Urothelium cell line (cell line): ENCODE measurements around the gene ABCA13.
"Not testable (repeated sequence)": the region's sequence is repeated elsewhere in the genome, so short reads cannot be mapped to it uniquely, and the experiment has no call there.

ENCODE experiments used
- DNase-seq: peaks from one replicate; pipeline ENCODE4 v3.0.0; 2011; ENCODE audit warnings: low spot score, mixed read lengths
- FAIRE-seq: peaks from 2 replicates; lab custom pipeline; 2011; peaks lifted over from hg19 to GRCh38; lab: Jason Lieb, UNC

The ABCA13 gene, protein sequence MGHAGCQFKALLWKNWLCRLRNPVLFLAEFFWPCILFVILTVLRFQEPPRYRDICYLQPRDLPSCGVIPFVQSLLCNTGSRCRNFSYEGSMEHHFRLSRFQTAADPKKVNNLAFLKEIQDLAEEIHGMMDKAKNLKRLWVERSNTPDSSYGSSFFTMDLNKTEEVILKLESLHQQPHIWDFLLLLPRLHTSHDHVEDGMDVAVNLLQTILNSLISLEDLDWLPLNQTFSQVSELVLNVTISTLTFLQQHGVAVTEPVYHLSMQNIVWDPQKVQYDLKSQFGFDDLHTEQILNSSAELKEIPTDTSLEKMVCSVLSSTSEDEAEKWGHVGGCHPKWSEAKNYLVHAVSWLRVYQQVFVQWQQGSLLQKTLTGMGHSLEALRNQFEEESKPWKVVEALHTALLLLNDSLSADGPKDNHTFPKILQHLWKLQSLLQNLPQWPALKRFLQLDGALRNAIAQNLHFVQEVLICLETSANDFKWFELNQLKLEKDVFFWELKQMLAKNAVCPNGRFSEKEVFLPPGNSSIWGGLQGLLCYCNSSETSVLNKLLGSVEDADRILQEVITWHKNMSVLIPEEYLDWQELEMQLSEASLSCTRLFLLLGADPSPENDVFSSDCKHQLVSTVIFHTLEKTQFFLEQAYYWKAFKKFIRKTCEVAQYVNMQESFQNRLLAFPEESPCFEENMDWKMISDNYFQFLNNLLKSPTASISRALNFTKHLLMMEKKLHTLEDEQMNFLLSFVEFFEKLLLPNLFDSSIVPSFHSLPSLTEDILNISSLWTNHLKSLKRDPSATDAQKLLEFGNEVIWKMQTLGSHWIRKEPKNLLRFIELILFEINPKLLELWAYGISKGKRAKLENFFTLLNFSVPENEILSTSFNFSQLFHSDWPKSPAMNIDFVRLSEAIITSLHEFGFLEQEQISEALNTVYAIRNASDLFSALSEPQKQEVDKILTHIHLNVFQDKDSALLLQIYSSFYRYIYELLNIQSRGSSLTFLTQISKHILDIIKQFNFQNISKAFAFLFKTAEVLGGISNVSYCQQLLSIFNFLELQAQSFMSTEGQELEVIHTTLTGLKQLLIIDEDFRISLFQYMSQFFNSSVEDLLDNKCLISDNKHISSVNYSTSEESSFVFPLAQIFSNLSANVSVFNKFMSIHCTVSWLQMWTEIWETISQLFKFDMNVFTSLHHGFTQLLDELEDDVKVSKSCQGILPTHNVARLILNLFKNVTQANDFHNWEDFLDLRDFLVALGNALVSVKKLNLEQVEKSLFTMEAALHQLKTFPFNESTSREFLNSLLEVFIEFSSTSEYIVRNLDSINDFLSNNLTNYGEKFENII (N-terminal part only)

GRCh38 chr7:48171202-48171601, at the start of gene ABCA13:
ABCA13 (plus strand) TSS chr7:48171458; CDS start chr7:48171484, 26 bp downstream.
- no peak for FAIRE-seq

DNA sequence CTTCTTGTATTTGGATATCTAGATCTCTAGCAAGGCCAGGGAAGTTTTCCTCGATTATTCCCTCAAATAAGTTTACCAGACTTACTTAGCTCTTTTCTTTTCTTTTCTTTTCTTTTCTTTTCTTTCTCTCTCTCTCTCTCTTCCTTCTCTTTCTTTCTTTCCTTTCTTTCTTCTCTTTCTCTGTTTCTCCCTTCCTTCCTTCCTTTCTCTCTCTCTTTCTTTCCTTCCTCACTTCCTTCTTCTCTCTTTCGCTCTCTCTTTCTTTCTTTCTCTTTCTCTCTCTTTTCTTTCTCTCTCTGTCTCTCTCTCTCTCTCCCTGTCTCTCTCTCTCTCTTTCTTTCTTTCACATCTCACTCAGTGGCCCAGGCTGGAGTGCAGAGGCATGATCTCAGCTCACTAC, 45.2 kb upstream of the ABCA13 start:
- DNase-seq (no peak), FAIRE-seq (no peak)

More at GRCh38 chr7:48171202-48171601, at the start of gene ABCA13:
- DNase-seq: no peak

DNA sequence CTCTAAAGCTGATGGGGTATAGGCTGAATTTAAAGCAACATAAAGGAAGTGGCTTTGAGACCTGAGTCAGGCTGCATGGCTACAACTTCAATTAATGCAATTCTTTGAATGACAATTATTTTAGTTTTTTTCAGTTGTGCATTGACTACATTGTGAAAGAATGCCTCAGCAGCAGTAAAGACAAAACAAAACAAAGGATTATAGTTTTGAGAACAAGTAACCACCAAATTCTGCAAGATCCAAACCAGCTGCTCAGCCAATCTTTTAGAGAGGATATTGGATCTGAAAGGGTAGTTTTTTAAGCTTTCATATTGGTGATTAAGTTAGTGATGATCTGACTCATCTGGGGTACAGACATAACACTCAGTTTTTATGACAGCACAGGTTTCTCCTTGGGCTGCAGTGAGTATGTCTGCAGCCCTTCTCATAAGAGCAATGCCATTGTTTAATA, 40.6 kb upstream of the ABCA13 start:
- peak; percentile 68 for FAIRE-seq
- DNase-seq: no peak

- no peak for DNase-seq
- no peak for FAIRE-seq
Observed at GRCh38 chr7:48132792-48133191, 38.5 kb upstream of the ABCA13 start.

DNA sequence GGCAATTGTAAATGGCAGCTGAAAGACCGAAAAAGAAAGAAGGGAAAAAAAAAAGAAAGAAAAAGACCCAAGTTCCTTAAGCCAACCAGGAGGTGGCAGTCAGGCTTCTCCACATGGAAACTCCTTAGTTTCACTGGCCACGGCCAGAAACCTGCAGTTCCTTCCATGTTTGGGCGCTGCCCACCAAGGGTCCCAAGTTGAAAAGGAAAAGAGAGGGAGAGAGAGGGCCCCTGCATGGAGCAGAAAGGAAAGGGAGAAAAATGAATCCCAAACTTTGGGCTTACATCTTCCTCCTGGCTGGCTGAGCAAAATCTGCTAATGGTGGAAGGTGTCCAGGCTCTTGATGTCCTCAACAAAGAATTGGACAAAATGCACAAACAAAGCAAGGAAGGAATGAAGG, 31.8 kb upstream of the ABCA13 start:
- FAIRE-seq: no peak
- DNase-seq: peak; percentile 56

- DNase-seq: no peak
- peak; percentile 13 for FAIRE-seq
Observed at GRCh38 chr7:48140001-48140681, 31.1 kb upstream of the ABCA13 start.

DNA sequence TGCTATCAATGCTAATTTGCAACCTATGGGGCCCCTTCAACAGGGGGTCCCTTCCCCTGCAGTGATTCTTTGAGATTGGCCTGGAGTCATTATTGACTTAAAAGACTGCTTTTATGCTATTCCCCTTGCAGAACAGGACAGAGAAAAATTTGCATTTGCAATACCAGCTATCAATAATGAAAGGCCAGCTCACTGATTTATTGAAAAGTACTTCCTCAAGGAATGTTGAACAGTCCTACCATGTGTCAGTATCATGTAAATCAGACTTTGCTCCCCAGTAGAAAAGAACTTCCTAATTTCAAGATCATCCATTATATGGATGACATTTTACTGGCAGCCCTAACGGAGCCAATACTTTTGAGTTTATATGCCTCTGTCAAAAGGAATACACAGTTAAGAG, 29.7 kb upstream of the ABCA13 start:
- DNase-seq (no peak), FAIRE-seq (no peak)

DNA sequence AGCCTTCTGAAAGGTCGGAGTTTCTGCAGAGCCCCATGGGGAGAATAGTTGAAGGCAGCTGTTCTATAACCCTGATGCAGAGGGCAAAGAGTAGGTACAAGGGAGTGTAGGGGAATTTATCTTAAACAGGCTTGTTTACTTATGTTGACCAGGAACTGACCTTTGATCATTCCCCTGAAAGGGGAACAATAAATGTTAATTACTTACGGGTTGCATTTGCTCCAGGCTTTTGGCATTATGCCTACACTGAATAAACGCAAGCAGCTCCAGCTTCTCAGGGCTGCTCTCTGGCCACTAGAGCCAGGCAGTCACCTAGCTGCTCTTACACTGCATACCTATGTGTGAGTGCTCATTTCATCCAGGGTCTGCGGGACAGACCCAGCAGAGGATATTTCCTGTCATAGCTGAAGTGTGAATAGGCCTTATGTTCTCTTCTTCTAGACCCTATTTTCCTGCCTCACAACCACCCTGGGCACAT, 26.9 kb upstream of the ABCA13 start:
- FAIRE-seq (no peak), DNase-seq (no peak)

- FAIRE-seq (no peak), DNase-seq (no peak)
Observed at GRCh38 chr7:48147078-48147591, 24.1 kb upstream of the ABCA13 start.

DNA sequence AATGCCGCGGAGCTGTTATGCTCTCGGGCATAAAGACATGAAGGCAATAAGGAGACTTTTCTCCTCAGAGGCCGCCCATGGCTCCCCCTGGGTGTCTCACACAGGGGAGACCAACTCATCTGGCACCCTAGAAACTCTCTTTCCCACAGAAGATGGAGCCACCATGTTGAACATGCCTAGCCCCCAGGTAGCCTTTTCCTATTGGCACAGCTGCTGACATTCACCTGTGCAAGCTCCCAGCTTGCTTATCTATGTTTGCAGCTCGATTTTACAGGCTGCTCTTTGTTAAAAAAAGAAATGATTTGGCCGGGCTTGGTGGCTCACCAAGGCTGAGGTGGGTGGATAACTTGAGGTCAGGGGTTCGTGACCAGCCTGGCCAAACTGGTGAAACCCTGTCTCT, 23.6 kb upstream of the ABCA13 start:
- FAIRE-seq, DNase-seq: not testable (repeated sequence)

- no peak for FAIRE-seq
- no peak for DNase-seq
Observed at GRCh38 chr7:48148311-48148710, 22.9 kb upstream of the ABCA13 start.

DNA sequence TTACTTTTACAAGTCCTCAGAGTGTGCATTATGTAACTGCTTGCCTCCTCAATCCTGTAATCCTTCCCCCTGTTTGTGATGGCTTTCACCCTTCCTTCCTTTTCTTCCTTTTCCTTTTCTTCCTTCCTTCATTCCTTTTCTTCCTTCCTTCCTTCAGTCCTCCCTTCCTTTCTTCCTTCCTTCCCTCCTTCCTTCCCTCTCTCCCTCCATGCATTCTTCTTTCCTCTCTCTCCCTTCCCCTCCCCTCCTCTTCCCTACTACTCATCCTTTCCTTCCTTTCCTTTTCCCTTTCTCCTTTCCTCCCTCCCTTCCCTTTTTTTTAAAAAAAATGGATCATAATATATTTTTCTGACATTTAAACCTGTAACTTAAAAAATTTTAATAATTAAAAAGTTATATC, 22.2 kb upstream of the ABCA13 start:
- DNase-seq (no peak), FAIRE-seq (no peak)

DNA sequence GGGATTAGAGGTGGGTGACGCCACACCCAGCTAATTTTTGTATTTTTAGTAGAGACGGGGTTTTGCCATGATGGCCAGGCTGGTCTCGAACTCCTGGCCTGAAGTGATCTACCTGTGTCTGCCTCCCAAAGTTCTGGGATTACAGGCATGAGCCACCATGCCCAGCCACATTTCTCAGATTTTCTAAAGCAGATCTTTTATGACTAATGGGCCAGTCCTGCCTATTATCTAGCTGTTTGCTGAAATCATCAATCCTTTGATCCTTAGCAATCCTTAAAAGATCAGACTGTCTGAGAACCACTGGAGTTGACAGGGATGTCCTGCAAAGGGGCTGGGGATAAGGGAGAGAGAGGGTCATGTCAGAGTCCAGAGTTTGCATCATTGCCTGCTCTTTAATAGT, 21.2 kb upstream of the ABCA13 start:
- FAIRE-seq (no peak), DNase-seq (no peak)

GRCh38 chr7:48154792-48155413, 16.4 kb upstream of the ABCA13 start:
- peak; percentile 60 for DNase-seq
- FAIRE-seq: no peak

DNA sequence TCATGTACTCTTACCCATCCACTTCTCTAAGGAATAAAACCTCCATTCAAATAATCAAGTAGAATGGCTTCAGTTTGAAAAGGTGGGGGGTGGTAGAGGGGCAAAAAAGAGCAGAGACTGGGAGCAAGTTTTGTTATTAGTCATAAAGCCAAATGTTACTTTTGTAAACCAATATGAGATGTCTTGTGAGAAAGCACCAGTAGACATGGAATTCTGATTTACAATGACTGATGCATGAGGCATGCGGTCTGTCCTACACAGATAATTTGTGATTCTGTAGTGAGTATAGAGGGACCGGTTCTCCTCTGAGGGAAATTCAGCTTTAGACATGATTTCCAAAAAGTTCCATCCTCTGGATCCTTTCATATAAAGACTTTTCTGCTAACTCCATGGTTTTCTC, 12.9 kb upstream of the ABCA13 start:
- FAIRE-seq (no peak), DNase-seq (no peak)

- FAIRE-seq: peak; percentile 79
- no peak for DNase-seq
Observed at GRCh38 chr7:48161407-48162125, 9.7 kb upstream of the ABCA13 start.

DNA sequence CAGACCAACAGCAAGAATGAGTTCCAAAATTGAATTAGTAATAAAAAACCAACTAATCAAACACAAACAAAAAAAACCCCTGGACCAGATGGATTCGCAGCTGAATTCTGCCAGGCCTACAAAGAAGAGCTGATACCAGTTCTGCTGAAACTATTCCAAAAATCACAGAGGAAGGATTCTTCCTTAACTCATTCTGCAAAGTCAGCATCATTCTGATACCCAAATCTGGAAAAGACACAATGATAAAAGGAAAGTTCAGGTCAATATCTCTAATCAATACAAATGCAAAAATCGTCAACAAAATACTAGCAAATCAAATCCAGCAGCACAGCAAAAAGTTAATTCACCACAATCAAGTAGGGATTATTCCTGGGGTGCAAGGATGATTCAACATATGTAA, 6.1 kb upstream of the ABCA13 start:
- FAIRE-seq (no peak), DNase-seq (no peak)

- DNase-seq (no peak), FAIRE-seq (no peak)
Observed at GRCh38 chr7:48168159-48168558, 3.1 kb upstream of the ABCA13 start.

DNA sequence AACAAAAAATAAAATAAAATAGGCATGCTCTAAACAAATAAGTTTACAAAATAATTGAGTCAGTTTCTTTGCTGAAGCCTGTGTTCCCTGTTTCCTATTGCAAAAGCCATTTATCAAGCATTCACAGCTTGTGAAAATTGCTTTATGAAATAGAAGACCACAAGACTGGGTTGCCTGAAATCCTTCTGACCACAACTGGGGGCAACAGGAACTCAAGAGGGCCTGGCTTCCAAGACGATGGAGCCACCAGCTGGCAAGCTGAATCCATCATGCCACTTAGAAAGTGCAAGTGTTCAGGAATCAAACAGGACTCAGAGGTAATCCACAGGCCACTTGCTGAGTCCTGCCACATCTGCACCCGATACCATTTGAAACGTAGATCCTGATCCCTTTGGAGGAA, 752 bp upstream of the ABCA13 start:
- no peak for FAIRE-seq
- no peak for DNase-seq
